GM12878 (cell line): ENCODE measurements around the gene SNAI3. TPM values are rescaled to one million over a fixed set of nuclear protein-coding genes. Genes with fewer than 3 reads are reported as not detected.
A peak's percentile ranks its signal among the peaks of the same experiment; 100 is the strongest.

ENCODE experiments used
- ATF3 ChIP-seq: IDR thresholded peaks from 2 replicates; pipeline ENCODE4 v1.6.1; 2011; ENCODE audit warnings: low read depth, mild to moderate bottlenecking, low read length, moderate library complexity, borderline replicate concordance; ENCODE audit errors: extremely low read depth
- BACH1 ChIP-seq: fragments of 450-650 bp; IDR thresholded peaks from 2 replicates; pipeline ENCODE4 v1.6.1; 2017; ENCODE audit warnings: mild to moderate bottlenecking, borderline replicate concordance
- GATAD2B ChIP-seq: fragments of 450-650 bp; conservative IDR thresholded peaks from 2 replicates; pipeline ENCODE4 v1.6.1; 2017; ENCODE audit warnings: low read depth, mild to moderate bottlenecking, moderate library complexity
- HSF1 ChIP-seq: fragments of 150-350 bp; IDR thresholded peaks from 2 replicates; pipeline ENCODE4 v1.6.1; 2014; ENCODE audit warnings: mild to moderate bottlenecking, low read depth, low read length
- MTA2 ChIP-seq: fragments of 450-650 bp; IDR thresholded peaks from 2 replicates; pipeline ENCODE4 v1.6.1; 2016; ENCODE audit warnings: low read depth, mild to moderate bottlenecking, moderate library complexity
- NFYB ChIP-seq: IDR thresholded peaks from 2 replicates; pipeline ENCODE4 v1.6.1; 2011; ENCODE audit warnings: low read depth, mild to moderate bottlenecking, low read length, improper control_type of control experiment, moderate library complexity; ENCODE audit not compliant: insufficient read depth
- NR2C1 ChIP-seq: fragments of 450-650 bp; IDR thresholded peaks from 2 replicates; pipeline ENCODE4 v1.6.1; 2017; ENCODE audit warnings: antibody characterized with exemption, mild to moderate bottlenecking, moderate library complexity
- POU2F2 ChIP-seq: IDR thresholded peaks from 3 replicates; pipeline ENCODE4 v1.6.1; 2011; ENCODE audit warnings: low read depth, mild to moderate bottlenecking, low read length, borderline replicate concordance
- SMAD1 ChIP-seq: fragments of 450-650 bp; IDR thresholded peaks from 2 replicates; pipeline ENCODE4 v1.6.1; 2018; ENCODE audit warnings: mild to moderate bottlenecking, low read depth; ENCODE audit not compliant: partially characterized antibody
- TCF7 ChIP-seq: IDR thresholded peaks from 2 replicates; pipeline ENCODE4 v1.6.1; 2014; ENCODE audit warnings: antibody characterized with exemption, borderline replicate concordance
- ZBTB33 ChIP-seq: fragments of 450-650 bp; IDR thresholded peaks from 2 replicates; pipeline ENCODE4 v1.6.1; 2017; ENCODE audit warnings: mild to moderate bottlenecking
- ZNF217 ChIP-seq: fragments of 450-650 bp; IDR thresholded peaks from 2 replicates; pipeline ENCODE4 v1.6.1; 2017; ENCODE audit warnings: antibody characterized with exemption, mild to moderate bottlenecking
- ZNF384 ChIP-seq: IDR thresholded peaks from 2 replicates; pipeline ENCODE4 v1.6.1; 2012; ENCODE audit warnings: low read depth, mild to moderate bottlenecking, low read length, improper control_type of control experiment, borderline replicate concordance
- ZNF687 ChIP-seq: fragments of 450-650 bp; IDR thresholded peaks from 2 replicates; pipeline ENCODE4 v1.6.1; 2017; ENCODE audit warnings: mild to moderate bottlenecking, moderate library complexity
- ZZZ3 ChIP-seq: IDR thresholded peaks from 2 replicates; pipeline ENCODE4 v1.6.1; 2011; ENCODE audit warnings: low read depth; ENCODE audit not compliant: control insufficient read depth, insufficient read length
- polyA plus RNA-seq, 11 experiments: library from polyadenylated mRNA; depleted of rRNA in 4 of 11; unstranded in 6 of 11; stranded (reverse) in 5 of 11; fragments of >200 nt; fragmentation: Nextera tagmentation in 4 of 11; fragmentation: Illumina TruSeq in 1 of 11; extraction: Ambion mirVana in 4 of 11; extraction: Trizol in 1 of 11; gene quantifications; 1 replicate in 1 of 11; 2 replicates in 10 of 11; pipeline versions ENCODE4 v1.2.1 to v1.2.3, GENCODE V29; 2011 to 2016; ENCODE audit warnings: inconsistent platforms in 2 of 11, missing spikeins in 2 of 11, low read depth in 1 of 11
- total RNA-seq, 4 experiments: library from RNA; depleted of rRNA in 3 of 4; stranded (reverse); fragments of >200 nt in 3 of 4; fragmentation: Illumina TruSeq in 1 of 4; extraction: Trizol in 1 of 4; gene quantifications; 2 replicates each; pipeline versions ENCODE4 v1.2.1 to v1.2.3, GENCODE V29; 2013 to 2021
- TF ChIP-seq, protein P1 (sequence below): IDR thresholded peaks from 2 replicates; pipeline ENCODE4 v1.6.1; 2011; ENCODE audit warnings: mild to moderate bottlenecking, low read depth, low read length, moderate library complexity; ENCODE audit not compliant: insufficient replicate concordance
- TF ChIP-seq, protein P2 (sequence below): IDR thresholded peaks from 2 replicates; pipeline ENCODE4 v1.6.1; 2012; ENCODE audit warnings: low read depth, low read length, improper control_type of control experiment

SNAI3 gene
- total and polyA plus RNA-seq, 10 of the 15 experiments (the other 5 are each of a cell fraction or from before 2014, with no cell fraction given): 0.21 to 7.4 (median 3.0) TPM

DNA sequence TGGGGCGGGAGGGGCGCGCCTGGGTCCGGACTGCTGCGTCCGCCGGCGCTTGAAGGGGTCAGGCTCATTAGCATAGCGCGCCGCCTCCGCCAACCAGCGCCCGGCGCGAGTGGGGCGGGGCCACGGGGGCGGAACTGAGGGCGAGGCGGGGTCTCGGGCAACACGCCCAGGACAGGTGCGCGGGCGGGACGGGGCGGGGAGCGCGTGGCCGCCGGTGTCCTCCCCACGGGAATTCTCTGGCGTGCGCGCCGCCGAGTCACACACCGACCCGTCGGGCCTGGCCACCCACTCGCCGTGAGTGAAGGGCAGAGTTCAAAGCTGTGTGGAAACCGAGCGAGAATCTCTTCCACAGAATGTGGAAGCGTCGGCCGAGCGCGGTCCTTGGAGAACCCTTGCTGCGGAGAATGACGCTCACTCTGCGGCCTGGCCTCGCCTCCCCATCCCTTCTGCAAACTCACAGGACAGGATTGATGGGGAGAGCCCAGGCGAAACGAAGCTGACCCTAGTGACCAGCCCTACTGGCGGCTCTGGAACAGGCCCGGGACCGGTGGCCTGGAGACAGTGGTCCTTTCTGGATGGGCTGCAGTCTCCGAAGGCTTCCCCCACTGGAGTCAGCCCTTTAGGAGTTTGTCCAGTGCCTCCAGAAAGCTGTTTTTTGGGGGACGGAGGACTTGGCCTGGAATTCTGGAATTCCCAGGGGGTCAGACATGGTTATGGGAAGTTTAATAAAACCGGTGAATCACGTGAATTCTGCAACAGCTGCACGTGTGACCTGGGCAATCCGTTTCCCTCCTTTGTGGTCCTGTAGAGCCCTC, at the start of gene SNAI3 (continued):
- no peak for TF ChIP-seq ZNF384
- TF ChIP-seq TCF7: no peak
- peak; percentile 68 for TF ChIP-seq GATAD2B
- TF ChIP-seq NFYB: peak; percentile 44; the same call in 1 of the 2 replicates
- TF ChIP-seq POU2F2: no peak
- TF ChIP-seq ATF3: no peak
- no peak for TF ChIP-seq MTA2
- TF ChIP-seq, protein P1, sequence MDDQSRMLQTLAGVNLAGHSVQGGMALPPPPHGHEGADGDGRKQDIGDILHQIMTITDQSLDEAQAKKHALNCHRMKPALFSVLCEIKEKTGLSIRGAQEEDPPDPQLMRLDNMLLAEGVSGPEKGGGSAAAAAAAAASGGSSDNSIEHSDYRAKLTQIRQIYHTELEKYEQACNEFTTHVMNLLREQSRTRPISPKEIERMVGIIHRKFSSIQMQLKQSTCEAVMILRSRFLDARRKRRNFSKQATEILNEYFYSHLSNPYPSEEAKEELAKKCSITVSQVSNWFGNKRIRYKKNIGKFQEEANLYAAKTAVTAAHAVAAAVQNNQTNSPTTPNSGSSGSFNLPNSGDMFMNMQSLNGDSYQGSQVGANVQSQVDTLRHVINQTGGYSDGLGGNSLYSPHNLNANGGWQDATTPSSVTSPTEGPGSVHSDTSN: no peak
- TF ChIP-seq BACH1: peak; percentile 34; the same call in 1 of the 2 replicates
- TF ChIP-seq ZNF687: peak; percentile 55; the same call in 1 of the 2 replicates
- no peak for TF ChIP-seq ZNF217
- TF ChIP-seq SMAD1: no peak
- no peak; the same call in 1 of the 2 replicates for TF ChIP-seq NR2C1
- no peak for TF ChIP-seq ZBTB33
- TF ChIP-seq ZZZ3: no peak
- TF ChIP-seq, protein P2, sequence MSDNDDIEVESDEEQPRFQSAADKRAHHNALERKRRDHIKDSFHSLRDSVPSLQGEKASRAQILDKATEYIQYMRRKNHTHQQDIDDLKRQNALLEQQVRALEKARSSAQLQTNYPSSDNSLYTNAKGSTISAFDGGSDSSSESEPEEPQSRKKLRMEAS: no peak
- TF ChIP-seq HSF1: no peak
